ENCODE measurements around the gene SRR. TPM values are rescaled to one million over a fixed set of nuclear protein-coding genes. Genes with fewer than 3 reads are reported as not detected.

SRR gene
- total and polyA plus RNA-seq, 8 donors: 2.0 to 9.9 (median 5.2) TPM

GRCh38 chr17:2295575-2295974 lies 8.2 kb upstream of the SRR start:
- intact Hi-C loops (cut with DNase I): no loop called here
- WGBS, 2 donors: 81 to 88% methylated on average over 1 of the region's 1 CpG
- FAIRE-seq (no peak), DNase-seq (no peak), ATAC-seq (no peak)
- no peaks in the 10 kb centered on the region for H3K27me3 ChIP-seq
- no peak overlapping the region for H3K27ac ChIP-seq
- no peaks in the 10 kb centered on the region for H3K4me1 ChIP-seq
- H3K4me3 ChIP-seq: no peak overlapping the region
- no peaks in the 10 kb centered on the region for H3K9me3 ChIP-seq
- H3K36me3 ChIP-seq: peaks cover 0 to 30% (median 11%) of the 10 kb centered on the region in 3 donors
- TF ChIP-seq CTCF (IDR thresholded peaks at IDR 0.05): no peak

GRCh38 chr17:2297023-2297422 lies 6.7 kb upstream of the SRR start:
- H3K4me1 ChIP-seq: peaks cover 0 to 5% (median 4%) of the 10 kb centered on the region in 3 donors
- ATAC-seq (no peak), FAIRE-seq (no peak), DNase-seq (no peak)
- no peak for TF ChIP-seq CTCF (IDR thresholded peaks at IDR 0.05)
- H3K4me3 ChIP-seq: no peak overlapping the region
- no peaks in the 10 kb centered on the region for H3K9me3 ChIP-seq
- no peak overlapping the region for H3K27ac ChIP-seq
- WGBS, 2 donors: 86 to 88% methylated on average over 5 of the region's 5 CpGs
- peaks cover 0 to 26% (median 9%) of the 10 kb centered on the region in 3 donors for H3K36me3 ChIP-seq
- H3K27me3 ChIP-seq: no peaks in the 10 kb centered on the region
- intact Hi-C loops (cut with DNase I): no loop called here

GRCh38 chr17:2299136-2299535 lies 4.6 kb upstream of the SRR start:
- 93 to 97% methylated on average over 12 of the region's 12 CpGs for WGBS, 2 donors

GRCh38 chr17:2299756-2300155 lies 4.0 kb upstream of the SRR start:
- Histone ChIP-seq H3K4me3 (no peak overlapping the region), H3K4me1 (peaks cover 0 to 10% (median 8%) of the 10 kb centered on the region in 3 donors), H3K27ac (no peak overlapping the region), H3K27me3 (no peaks in the 10 kb centered on the region), H3K9me3 (no peaks in the 10 kb centered on the region), H3K36me3 (peaks cover 0 to 18% (median 0%) of the 10 kb centered on the region in 3 donors)
- ATAC-seq (no peak), FAIRE-seq (no peak), DNase-seq (no peak)
- no peak for TF ChIP-seq CTCF (IDR thresholded peaks at IDR 0.05)
- WGBS, 2 donors: 91 to 92% methylated on average over 22 of the region's 22 CpGs
- intact Hi-C loops (cut with DNase I): no loop called here

More at GRCh38 chr17:2299136-2299535, 4.6 kb upstream of the SRR start:
- no peak for TF ChIP-seq CTCF (IDR thresholded peaks at IDR 0.05)
- Histone ChIP-seq H3K4me1 (peaks cover 0 to 10% (median 8%) of the 10 kb centered on the region in 3 donors), H3K36me3 (peaks cover 0 to 18% (median 0%) of the 10 kb centered on the region in 3 donors), H3K27ac (no peak overlapping the region), H3K27me3 (no peaks in the 10 kb centered on the region), H3K4me3 (no peak overlapping the region), H3K9me3 (no peaks in the 10 kb centered on the region)
- no peak for FAIRE-seq
- DNase-seq: no peak
- intact Hi-C loops (cut with DNase I): no loop called here
- ATAC-seq: no peak

- peaks cover 0 to 4% (median 0%) of the 10 kb centered on the region in 3 donors for H3K36me3 ChIP-seq
- peak overlapping the region; percentile 65 to 89 (median 84) for H3K27ac ChIP-seq
- H3K4me3 ChIP-seq: peak overlapping the region; percentile 71 to 99 (median 88)
- WGBS, 2 donors: 1 to 2% methylated on average over 12 of the region's 12 CpGs
- no peaks in the 10 kb centered on the region for H3K27me3 ChIP-seq
- H3K9me3 ChIP-seq: no peaks in the 10 kb centered on the region
- H3K4me1 ChIP-seq: peaks cover 0 to 10% (median 8%) of the 10 kb centered on the region in 3 donors
- ATAC-seq: peak; percentile 1 to 6 (median 2)
- intact Hi-C loops (cut with DNase I): no loop called here
- no peak for TF ChIP-seq CTCF (IDR thresholded peaks at IDR 0.05)
- no peak for DNase-seq
- no peak for FAIRE-seq
Observed at GRCh38 chr17:2302778-2303203, 959 bp upstream of the SRR start.

Measured in pancreas (tissue), 10 donors.